Suprapubic skin (tissue), 4 donors: ENCODE measurements around the gene LPIN1. TPM values are rescaled to one million over a fixed set of nuclear protein-coding genes. Genes with fewer than 3 reads are reported as not detected.

Experiments used
- DNase-seq, 2 donors: peaks; one replicate each; pipeline ENCODE4 v3.0.0-alpha.2; 2019; ENCODE audit warnings: low spot score in 2 of 2
- H3K27ac ChIP-seq: fragments of 200-600 bp; sonication (generic); one replicate; pipeline ENCODE4 v1.5.1; 2019
- H3K27me3 ChIP-seq: fragments of 200-600 bp; sonication (generic); one replicate; pipeline ENCODE4 v1.5.1; 2019
- H3K36me3 ChIP-seq: fragments of 200-600 bp; sonication (generic); one replicate; pipeline ENCODE4 v1.5.1; 2019
- H3K4me1 ChIP-seq: fragments of 200-600 bp; sonication (generic); one replicate; pipeline ENCODE4 v1.5.1; 2019
- H3K4me3 ChIP-seq: fragments of 200-600 bp; sonication (generic); one replicate; pipeline ENCODE4 v1.5.1; 2019; ENCODE audit warnings: mild to moderate bottlenecking
- H3K9me3 ChIP-seq: fragments of 200-600 bp; sonication (generic); one replicate; pipeline ENCODE4 v1.5.1; 2019
- EP300 ChIP-seq: sonication (generic); formaldehyde crosslinking; IDR thresholded peaks from one replicate; pipeline ENCODE4 v1.6.1; 2017; ENCODE audit warnings: antibody characterized with exemption
- POLR2A ChIP-seq, 2 donors: fragments of 450-650 bp; IDR thresholded peaks; one replicate each; pipeline ENCODE4 v1.6.1; 2017; ENCODE audit warnings: antibody characterized with exemption in 2 of 2, mild to moderate bottlenecking in 2 of 2, moderate library complexity in 2 of 2
- POLR2AphosphoS5 ChIP-seq, 3 donors: sonication (generic); formaldehyde crosslinking; IDR thresholded peaks; one replicate each; pipeline ENCODE4 v1.6.1; 2017; ENCODE audit warnings: antibody characterized with exemption in 3 of 3
- WGBS: methylation state at CpG from one replicate; pipeline ENCODE4 v1.1.5; 2018; 5-methylcytosine and 5-hydroxymethylcytosine counted together
- total RNA-seq, 4 donors: library from RNA; depleted of rRNA; stranded (reverse); fragments of >200 nt; gene quantifications; one replicate each; pipeline ENCODE4 v1.1.0, GENCODE V29; 2016
- TF ChIP-seq, protein P1 (sequence below), 2 donors: fragments of 200-600 bp in 1 of 2; fragments of 450-650 bp in 1 of 2; sonication (generic) in 1 of 2; IDR thresholded peaks; one replicate each; pipeline ENCODE4 v1.5.1; 2016 to 2019; ENCODE audit warnings: antibody characterized with exemption in 2 of 2, mild to moderate bottlenecking in 1 of 2, moderate library complexity in 1 of 2

Gene LPIN1
- total RNA-seq, 4 donors from 2014 or later, result 25.9 to 71.9 (median 52.5) TPM

DNA sequence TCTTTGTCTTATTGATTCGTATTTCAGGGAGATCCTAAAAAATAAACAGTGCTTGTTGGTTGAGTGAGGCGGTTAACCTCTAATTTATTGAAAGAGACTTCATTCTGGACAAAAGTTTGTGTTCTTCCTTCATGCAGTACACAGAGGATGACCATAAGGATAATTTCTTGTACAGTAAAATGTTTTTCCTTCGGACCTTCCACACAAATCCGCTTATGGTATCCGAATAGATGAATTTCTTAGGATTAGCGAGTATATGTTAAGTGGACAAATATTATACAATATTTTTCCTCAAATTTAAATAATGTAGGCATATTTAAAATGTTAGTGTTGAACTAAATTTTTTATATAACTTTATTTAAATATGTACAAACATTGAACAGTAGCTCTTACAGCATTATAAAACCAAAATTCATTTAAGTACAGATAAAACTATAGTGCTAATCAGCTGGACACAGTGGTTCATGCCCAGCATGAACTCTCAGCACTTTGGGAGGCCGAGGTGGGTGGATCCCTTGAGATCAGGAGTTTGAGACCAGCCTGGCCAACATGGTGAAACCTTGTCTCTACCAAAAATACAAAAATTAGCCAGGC is 84.4 kb downstream of the LPIN1 start:
- H3K9me3 ChIP-seq, result no peaks in the 10 kb centered on the region
- H3K4me1 ChIP-seq, result peaks cover 23% of the 10 kb centered on the region
- 72% methylated on average over 7 of the region's 7 CpGs for WGBS
- TF ChIP-seq, protein P1, sequence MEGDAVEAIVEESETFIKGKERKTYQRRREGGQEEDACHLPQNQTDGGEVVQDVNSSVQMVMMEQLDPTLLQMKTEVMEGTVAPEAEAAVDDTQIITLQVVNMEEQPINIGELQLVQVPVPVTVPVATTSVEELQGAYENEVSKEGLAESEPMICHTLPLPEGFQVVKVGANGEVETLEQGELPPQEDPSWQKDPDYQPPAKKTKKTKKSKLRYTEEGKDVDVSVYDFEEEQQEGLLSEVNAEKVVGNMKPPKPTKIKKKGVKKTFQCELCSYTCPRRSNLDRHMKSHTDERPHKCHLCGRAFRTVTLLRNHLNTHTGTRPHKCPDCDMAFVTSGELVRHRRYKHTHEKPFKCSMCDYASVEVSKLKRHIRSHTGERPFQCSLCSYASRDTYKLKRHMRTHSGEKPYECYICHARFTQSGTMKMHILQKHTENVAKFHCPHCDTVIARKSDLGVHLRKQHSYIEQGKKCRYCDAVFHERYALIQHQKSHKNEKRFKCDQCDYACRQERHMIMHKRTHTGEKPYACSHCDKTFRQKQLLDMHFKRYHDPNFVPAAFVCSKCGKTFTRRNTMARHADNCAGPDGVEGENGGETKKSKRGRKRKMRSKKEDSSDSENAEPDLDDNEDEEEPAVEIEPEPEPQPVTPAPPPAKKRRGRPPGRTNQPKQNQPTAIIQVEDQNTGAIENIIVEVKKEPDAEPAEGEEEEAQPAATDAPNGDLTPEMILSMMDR (IDR thresholded peaks at IDR 0.05), result no peak
- TF ChIP-seq EP300 (no peak), POLR2A (IDR thresholded peaks at IDR 0.05) (no peak)
- H3K4me3 ChIP-seq, result peak overlapping the region; percentile 24
- peaks cover 5% of the 10 kb centered on the region for H3K36me3 ChIP-seq
- peak overlapping the region; percentile 26 for H3K27ac ChIP-seq
- H3K27me3 ChIP-seq, result no peaks in the 10 kb centered on the region
- no peak for DNase-seq

- peaks cover 23% of the 10 kb centered on the region for H3K4me1 ChIP-seq
- no peak for DNase-seq
- peaks cover 5% of the 10 kb centered on the region for H3K36me3 ChIP-seq
- WGBS, result over 99% methylated on average over 5 of the region's 5 CpGs
- H3K27ac ChIP-seq, result no peak overlapping the region
- no peaks in the 10 kb centered on the region for H3K27me3 ChIP-seq
- TF ChIP-seq EP300, result no peak
- no peak for TF ChIP-seq POLR2A (IDR thresholded peaks at IDR 0.05)
- TF ChIP-seq POLR2AphosphoS5 (IDR thresholded peaks at IDR 0.05), result no peak
- TF ChIP-seq, protein P1 (IDR thresholded peaks at IDR 0.05), result no peak
- no peaks in the 10 kb centered on the region for H3K9me3 ChIP-seq
- no peak overlapping the region for H3K4me3 ChIP-seq
Measured at GRCh38 chr2:11831415-11831814, 85.0 kb downstream of the LPIN1 start.

DNA sequence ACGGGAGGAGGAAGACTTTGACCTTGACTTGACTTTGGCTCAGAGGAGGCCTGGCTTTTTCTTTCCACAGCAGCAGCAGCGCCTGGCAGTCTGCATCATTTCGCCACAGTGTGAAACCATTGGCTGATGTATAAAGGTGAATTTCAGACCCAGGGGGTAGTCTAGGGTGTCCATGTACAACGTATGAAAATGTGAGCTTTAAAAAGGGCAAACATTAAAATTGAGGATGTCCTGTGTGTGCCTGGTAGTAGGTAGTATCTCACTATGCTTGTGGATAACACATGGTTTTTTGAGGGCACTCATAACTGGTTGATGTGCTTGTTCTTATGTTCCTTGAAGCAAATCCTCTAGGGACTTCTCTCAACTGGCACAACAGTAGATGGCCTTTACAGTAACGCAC is 86.1 kb downstream of the LPIN1 start:
- no peak overlapping the region for H3K27ac ChIP-seq
- H3K36me3 ChIP-seq, result no peaks in the 10 kb centered on the region
- no peak for DNase-seq
- H3K4me1 ChIP-seq, result peaks cover 23% of the 10 kb centered on the region
- no peak for TF ChIP-seq EP300
- no peak for TF ChIP-seq POLR2AphosphoS5 (IDR thresholded peaks at IDR 0.05)
- no peaks in the 10 kb centered on the region for H3K27me3 ChIP-seq
- no peaks in the 10 kb centered on the region for H3K9me3 ChIP-seq
- no peak overlapping the region for H3K4me3 ChIP-seq
- WGBS, result 93% methylated on average over 5 of the region's 5 CpGs

DNA sequence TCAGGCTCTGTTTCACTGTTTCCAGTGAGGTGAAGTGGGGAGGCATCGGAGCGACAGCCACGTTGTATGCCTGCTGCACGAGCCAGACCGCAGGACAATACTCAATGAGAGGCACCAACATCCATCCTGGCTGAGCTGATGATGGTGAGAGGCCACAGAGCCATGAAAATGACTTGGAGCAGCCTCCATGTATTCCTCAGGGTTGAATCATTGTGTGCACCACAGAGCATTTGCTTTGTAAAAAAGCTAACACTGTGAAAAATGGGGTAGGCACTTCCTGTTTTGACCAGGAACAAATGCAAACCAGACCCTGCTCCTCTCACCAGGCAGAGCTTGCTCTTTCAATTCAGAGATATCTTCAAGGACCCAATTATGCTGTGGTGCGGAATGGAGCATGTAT is 87.2 kb downstream of the LPIN1 start:
- Histone ChIP-seq H3K27ac (no peak overlapping the region), H3K4me1 (peaks cover 23% of the 10 kb centered on the region), H3K27me3 (no peaks in the 10 kb centered on the region), H3K4me3 (no peak overlapping the region), H3K36me3 (no peaks in the 10 kb centered on the region), H3K9me3 (no peaks in the 10 kb centered on the region)
- WGBS, result 88% methylated on average over 6 of the region's 6 CpGs
- TF ChIP-seq POLR2A (IDR thresholded peaks at IDR 0.05) (no peak), EP300 (no peak), POLR2AphosphoS5 (IDR thresholded peaks at IDR 0.05) (no peak)
- TF ChIP-seq, protein P1 (IDR thresholded peaks at IDR 0.05), result no peak
- DNase-seq, result no peak

GRCh38 chr2:11835403-11835802 is 89.0 kb downstream of the LPIN1 start:
- Histone ChIP-seq H3K9me3 (no peaks in the 10 kb centered on the region), H3K27me3 (no peaks in the 10 kb centered on the region), H3K4me1 (peaks cover 8% of the 10 kb centered on the region), H3K27ac (no peak overlapping the region), H3K4me3 (no peak overlapping the region), H3K36me3 (no peaks in the 10 kb centered on the region)
- no peak for DNase-seq
- WGBS, result 93% methylated on average over 4 of the region's 4 CpGs
- no peak for TF ChIP-seq POLR2AphosphoS5 (IDR thresholded peaks at IDR 0.05)
- TF ChIP-seq EP300, result no peak
- no peak for TF ChIP-seq POLR2A (IDR thresholded peaks at IDR 0.05)
- TF ChIP-seq, protein P1 (IDR thresholded peaks at IDR 0.05), result no peak
